AG09319 (cell line): ENCODE data around the gene ADAMTSL1.

Experiments
- DNase-seq: peaks from one replicate; pipeline ENCODE4 v3.0.0-alpha.2; 2010; ENCODE audit warnings: low read depth; ENCODE audit errors: extremely low read depth
- CTCF ChIP-seq: IDR thresholded peaks from 2 replicates; pipeline ENCODE4 v1.5.1; 2011; ENCODE audit warnings: low read depth, mild to moderate bottlenecking, inconsistent platforms, low read length, moderate library complexity

The ADAMTSL1 gene

GRCh38 chr9:18662320-18662719, 188.4 kb downstream of the ADAMTSL1 start:
- TF ChIP-seq CTCF: no peak
- no peak for DNase-seq

DNA sequence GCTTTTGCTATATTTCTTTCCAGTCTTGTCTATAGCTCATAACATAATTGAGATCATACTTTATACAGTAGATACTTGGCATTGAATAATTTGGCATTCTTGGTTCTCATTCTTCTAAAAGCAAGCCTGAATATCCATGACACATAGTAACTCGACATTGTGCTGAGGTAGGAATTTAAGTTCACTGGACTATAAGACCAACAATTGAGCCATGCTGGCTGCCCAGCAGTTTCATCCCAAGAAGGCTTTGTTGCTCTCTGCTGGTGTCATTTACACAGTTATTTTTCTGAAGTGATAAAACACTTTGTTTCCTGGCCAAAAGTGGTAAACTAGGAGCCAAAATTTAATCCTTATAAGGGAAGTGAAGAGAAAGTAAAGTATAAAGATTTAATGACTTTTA, 192.0 kb downstream of the ADAMTSL1 start:
- DNase-seq: no peak
- no peak for TF ChIP-seq CTCF

- TF ChIP-seq CTCF: no peak
- DNase-seq: no peak
These were observed 192.4 kb downstream of the ADAMTSL1 start for GRCh38 chr9:18666348-18666747.

DNA sequence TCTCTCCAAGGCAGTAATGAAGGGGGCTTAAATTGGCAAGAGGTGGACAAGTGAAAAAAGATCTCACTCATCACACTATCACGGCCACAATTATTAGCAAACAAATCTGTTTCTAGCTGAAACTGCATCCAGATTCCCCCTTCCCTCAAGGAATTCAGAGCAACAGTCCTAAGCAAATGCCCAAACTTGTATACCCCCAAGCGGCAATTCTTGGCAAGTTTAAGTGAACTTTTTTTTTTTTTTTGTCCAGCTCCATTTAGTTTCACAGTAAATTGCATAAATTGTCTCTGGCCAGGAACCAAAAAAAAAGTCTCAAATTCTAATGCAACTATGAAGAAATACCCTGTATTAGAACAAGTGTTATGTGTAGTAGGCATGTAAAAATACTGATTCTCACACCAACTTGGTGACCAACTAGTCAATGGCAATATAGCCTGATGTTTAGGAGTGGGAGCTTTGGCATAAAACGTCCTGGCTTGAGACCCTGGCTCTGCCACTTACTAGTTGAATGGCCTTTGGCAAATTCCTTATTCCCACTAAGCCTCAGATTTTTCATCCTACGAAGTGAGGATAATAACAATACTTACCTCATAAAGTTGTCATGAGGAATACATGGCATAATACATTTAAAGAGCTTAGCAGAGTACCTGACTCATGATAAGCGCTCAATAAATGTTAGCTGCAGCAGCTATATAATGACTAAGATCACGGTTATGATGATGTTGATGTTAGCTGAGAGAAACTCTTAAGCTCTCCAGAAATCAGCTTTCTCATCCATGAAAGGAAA, 193.2 kb downstream of the ADAMTSL1 start:
- peak; percentile 52 for DNase-seq
- no peak for TF ChIP-seq CTCF

DNA sequence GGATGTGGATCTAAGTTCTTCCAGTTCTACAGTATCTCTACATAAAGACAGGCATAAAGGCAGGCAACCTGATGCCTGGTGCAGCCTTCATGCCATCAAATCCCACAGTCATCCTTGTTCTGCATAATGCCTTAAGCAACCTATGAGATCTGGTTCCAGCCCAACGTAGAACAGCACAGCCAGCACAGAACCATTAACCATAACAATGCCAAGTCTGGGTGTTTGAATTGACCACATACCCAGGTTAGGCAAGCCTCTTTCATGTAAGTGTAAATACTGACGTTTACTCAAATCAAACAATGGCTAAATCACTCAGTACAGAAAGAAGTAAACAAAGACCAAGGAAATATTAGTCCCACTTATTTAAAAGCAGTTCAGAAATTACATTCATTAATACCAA, 195.0 kb downstream of the ADAMTSL1 start:
- no peak for TF ChIP-seq CTCF
- no peak for DNase-seq

DNA sequence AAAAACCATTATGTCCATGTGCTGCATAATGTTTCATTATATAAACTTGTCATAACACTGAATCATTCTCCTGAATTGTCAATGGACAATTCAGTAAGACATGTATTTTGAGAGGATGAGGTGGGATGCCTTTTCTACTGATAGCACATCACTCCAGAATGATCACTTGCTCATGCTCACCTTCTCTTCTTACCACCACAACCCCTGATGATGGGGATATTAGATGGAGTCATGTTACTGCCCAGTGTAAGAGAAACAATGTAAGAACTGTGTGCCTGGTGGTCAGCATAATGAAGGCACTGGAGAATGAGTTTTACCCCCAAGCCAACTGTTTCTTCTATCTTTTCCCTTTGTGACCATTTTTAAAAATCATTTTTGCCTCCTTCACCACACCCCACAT, 198.8 kb downstream of the ADAMTSL1 start:
- no peak for DNase-seq
- TF ChIP-seq CTCF: no peak

DNA sequence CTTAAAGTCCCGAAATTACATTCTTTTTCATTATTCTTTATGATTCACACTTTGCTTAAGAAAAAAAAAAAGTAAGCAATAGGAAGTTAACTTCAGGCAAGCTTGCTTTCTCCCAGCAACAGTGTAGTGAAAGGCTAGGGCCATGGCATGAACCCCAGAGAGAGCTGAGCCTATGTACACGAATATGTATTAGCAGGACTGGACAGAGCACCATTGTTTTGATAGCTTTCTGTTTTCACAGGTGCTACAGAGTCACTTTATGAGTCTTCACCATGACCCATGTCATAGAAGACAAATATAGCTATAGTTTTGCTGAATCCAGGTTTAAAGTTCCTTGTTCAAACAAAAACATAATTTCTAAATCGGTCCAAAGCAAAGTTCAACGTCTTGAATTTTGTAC, 199.2 kb downstream of the ADAMTSL1 start:
- TF ChIP-seq CTCF: no peak
- DNase-seq: no peak
